Osteoblast (primary cell): ENCODE results near the gene GSK3A. TPM values are rescaled to one million over a fixed set of nuclear protein-coding genes. Genes with fewer than 3 reads are reported as not detected.

Experiments
- DNase-seq: peaks from one replicate; pipeline ENCODE4 v3.0.0; 2011; ENCODE audit warnings: low spot score, mixed read lengths; ENCODE audit not compliant: insufficient read length; ENCODE audit errors: missing footprints
- H2AFZ ChIP-seq: 2 replicates; pipeline ENCODE4 v1.6.0; 2011; ENCODE audit warnings: mild to moderate bottlenecking, low read length
- H3K27ac ChIP-seq: 2 replicates; pipeline ENCODE4 v1.5.1; 2011; ENCODE audit warnings: mild to moderate bottlenecking, low read depth, low read length, moderate library complexity
- H3K27me3 ChIP-seq: 2 replicates; pipeline ENCODE4 v1.6.0; 2012; ENCODE audit warnings: mild to moderate bottlenecking, control low read depth, inconsistent platforms, low read length, moderate library complexity; ENCODE audit not compliant: insufficient read depth
- H3K36me3 ChIP-seq: 2 replicates; pipeline ENCODE4 v1.5.1; 2011; ENCODE audit warnings: mild to moderate bottlenecking, low read length, control low read depth, moderate library complexity; ENCODE audit not compliant: insufficient read depth
- H3K4me1 ChIP-seq: 2 replicates; pipeline ENCODE4 v1.5.1; 2011; ENCODE audit warnings: mild to moderate bottlenecking, low read length, control low read depth, moderate library complexity; ENCODE audit not compliant: insufficient read depth
- H3K4me2 ChIP-seq: 2 replicates; pipeline ENCODE4 v1.6.0; 2011; ENCODE audit warnings: mild to moderate bottlenecking, low read length; ENCODE audit not compliant: insufficient read depth
- H3K4me3 ChIP-seq: fragments of 200-600 bp; sonication (generic); 3 replicates; pipeline ENCODE4 v1.5.1; 2012; ENCODE audit warnings: mild to moderate bottlenecking, low read length, inconsistent platforms; ENCODE audit not compliant: insufficient read depth
- H3K79me2 ChIP-seq: 2 replicates; pipeline ENCODE4 v1.6.0; 2012; ENCODE audit warnings: mild to moderate bottlenecking, low read length, control low read depth, inconsistent platforms; ENCODE audit not compliant: insufficient read depth
- H3K9me3 ChIP-seq: 2 replicates; pipeline ENCODE4 v1.5.1; 2011; ENCODE audit warnings: low read depth, low read length, control low read depth
- H4K20me1 ChIP-seq: 2 replicates; pipeline ENCODE4 v1.6.0; 2012; ENCODE audit warnings: mild to moderate bottlenecking, low read length, control low read depth; ENCODE audit not compliant: insufficient read depth
- total RNA-seq: library from RNA; depleted of rRNA; stranded (reverse); fragments of >200 nt; gene quantifications from 2 replicates; pipeline ENCODE4 v1.2.3, GENCODE V29; 2012
- TF ChIP-seq, protein P1 (sequence below): IDR thresholded peaks from 2 replicates; pipeline ENCODE4 v1.5.1; 2011; ENCODE audit warnings: mild to moderate bottlenecking, low read depth, low read length, moderate library complexity; ENCODE audit errors: extremely low read depth

The GSK3A gene
- total RNA-seq, 1 donor: 18.1 TPM

- Histone ChIP-seq H3K4me2 (no peak overlapping the region), H3K4me3 (peak overlapping the region; percentile 13), H3K9me3 (no peaks in the 10 kb centered on the region), H3K79me2 (peaks cover 78% of the 10 kb centered on the region), H3K27ac (peak overlapping the region; percentile 45), H4K20me1 (peaks cover 58% of the 10 kb centered on the region), H3K36me3 (peaks cover 28% of the 10 kb centered on the region), H2AFZ (no peak overlapping the region), H3K4me1 (peaks cover 59% of the 10 kb centered on the region), H3K27me3 (no peaks in the 10 kb centered on the region)
- TF ChIP-seq, protein P1, sequence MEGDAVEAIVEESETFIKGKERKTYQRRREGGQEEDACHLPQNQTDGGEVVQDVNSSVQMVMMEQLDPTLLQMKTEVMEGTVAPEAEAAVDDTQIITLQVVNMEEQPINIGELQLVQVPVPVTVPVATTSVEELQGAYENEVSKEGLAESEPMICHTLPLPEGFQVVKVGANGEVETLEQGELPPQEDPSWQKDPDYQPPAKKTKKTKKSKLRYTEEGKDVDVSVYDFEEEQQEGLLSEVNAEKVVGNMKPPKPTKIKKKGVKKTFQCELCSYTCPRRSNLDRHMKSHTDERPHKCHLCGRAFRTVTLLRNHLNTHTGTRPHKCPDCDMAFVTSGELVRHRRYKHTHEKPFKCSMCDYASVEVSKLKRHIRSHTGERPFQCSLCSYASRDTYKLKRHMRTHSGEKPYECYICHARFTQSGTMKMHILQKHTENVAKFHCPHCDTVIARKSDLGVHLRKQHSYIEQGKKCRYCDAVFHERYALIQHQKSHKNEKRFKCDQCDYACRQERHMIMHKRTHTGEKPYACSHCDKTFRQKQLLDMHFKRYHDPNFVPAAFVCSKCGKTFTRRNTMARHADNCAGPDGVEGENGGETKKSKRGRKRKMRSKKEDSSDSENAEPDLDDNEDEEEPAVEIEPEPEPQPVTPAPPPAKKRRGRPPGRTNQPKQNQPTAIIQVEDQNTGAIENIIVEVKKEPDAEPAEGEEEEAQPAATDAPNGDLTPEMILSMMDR: no peak
- no peak for DNase-seq
These were observed 35.5 kb upstream of the GSK3A start for GRCh38 chr19:42277821-42278451.

DNA sequence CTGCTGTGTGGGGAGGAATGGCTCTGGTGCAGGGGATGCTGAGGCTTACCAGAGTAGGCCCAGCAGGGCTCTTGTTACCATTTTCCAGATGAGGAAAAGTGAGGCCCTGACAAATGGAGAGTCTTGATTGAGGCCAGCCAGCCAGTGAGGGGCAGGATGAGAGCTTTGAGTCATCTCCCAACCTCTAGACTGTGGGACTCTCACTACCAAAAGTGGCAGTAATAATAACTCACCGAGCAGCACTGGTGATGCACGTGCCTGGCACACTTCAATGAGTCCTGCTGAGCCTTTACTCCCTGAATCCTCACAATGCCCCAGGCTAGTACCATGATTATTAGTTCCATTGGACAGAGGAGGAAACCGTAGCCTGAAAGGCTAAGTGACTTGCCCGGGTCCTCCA, 34.4 kb upstream of the GSK3A start:
- H3K79me2 ChIP-seq: peaks cover 88% of the 10 kb centered on the region
- DNase-seq: no peak
- no peak overlapping the region for H3K4me2 ChIP-seq
- H3K9me3 ChIP-seq: no peaks in the 10 kb centered on the region
- TF ChIP-seq, protein P1: no peak
- no peak overlapping the region for H3K27ac ChIP-seq
- no peaks in the 10 kb centered on the region for H3K27me3 ChIP-seq
- H3K4me3 ChIP-seq: no peak overlapping the region
- no peak overlapping the region for H2AFZ ChIP-seq
- peaks cover 53% of the 10 kb centered on the region for H4K20me1 ChIP-seq
- peaks cover 33% of the 10 kb centered on the region for H3K36me3 ChIP-seq
- peaks cover 48% of the 10 kb centered on the region for H3K4me1 ChIP-seq

DNA sequence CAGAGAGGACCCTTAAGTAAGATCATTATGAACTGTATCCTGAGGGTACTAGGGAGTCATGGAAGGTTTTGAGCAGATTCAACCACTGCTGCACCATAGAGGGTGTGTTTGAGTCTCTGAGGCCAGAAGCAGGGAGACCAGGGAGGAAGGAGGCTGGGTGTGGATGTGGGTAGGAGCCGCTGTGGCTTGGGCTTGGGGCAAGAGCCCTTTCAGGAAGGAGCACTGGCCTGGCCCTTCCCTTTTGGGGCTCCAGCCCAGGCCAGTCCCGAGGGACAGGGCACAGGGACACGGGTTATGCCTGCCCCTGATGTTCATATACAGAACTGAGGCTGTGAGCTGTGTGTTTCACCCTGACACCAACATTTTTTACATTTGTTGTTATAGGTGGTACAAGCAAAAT, 33.9 kb upstream of the GSK3A start:
- Histone ChIP-seq H3K27ac (no peak overlapping the region), H3K79me2 (peaks cover 88% of the 10 kb centered on the region), H3K9me3 (no peaks in the 10 kb centered on the region), H3K4me3 (no peak overlapping the region), H3K4me2 (no peak overlapping the region), H3K36me3 (peaks cover 33% of the 10 kb centered on the region), H3K4me1 (peaks cover 46% of the 10 kb centered on the region), H4K20me1 (peaks cover 55% of the 10 kb centered on the region), H3K27me3 (no peaks in the 10 kb centered on the region), H2AFZ (no peak overlapping the region)
- DNase-seq: no peak
- TF ChIP-seq, protein P1: no peak

DNA sequence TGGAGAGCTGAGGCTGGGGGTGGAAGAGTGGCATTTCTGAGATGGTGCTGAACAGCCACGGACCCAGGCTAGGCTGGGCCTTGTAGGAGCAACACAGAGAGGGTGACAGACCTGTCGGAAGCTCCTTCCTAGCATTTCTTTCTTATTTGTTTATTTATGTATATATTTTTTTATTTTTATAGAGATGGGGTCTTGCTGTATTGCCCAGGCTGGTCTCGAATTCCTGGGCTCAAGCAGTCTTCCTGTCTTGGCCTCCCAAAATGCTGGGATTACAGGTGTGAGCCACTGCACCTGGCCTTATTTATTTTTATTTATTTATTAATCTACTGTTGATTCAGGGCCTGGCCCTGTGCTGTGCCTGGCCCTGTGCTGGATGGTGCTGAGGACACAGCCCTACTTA, 33.1 kb upstream of the GSK3A start:
- H3K4me1 ChIP-seq: peaks cover 51% of the 10 kb centered on the region

More for the DNA sequence above, 33.1 kb upstream of the GSK3A start:
- Histone ChIP-seq H3K27ac (no peak overlapping the region), H3K27me3 (no peaks in the 10 kb centered on the region), H3K36me3 (peaks cover 33% of the 10 kb centered on the region), H3K79me2 (peaks cover 93% of the 10 kb centered on the region), H3K4me3 (no peak overlapping the region), H3K9me3 (no peaks in the 10 kb centered on the region), H4K20me1 (peaks cover 55% of the 10 kb centered on the region), H2AFZ (no peak overlapping the region), H3K4me2 (no peak overlapping the region)
- TF ChIP-seq, protein P1: no peak
- no peak for DNase-seq
